GM21367 (cell line): Measurements from ENCODE around the gene TJP3.
"Not testable (repeated sequence)": the region's sequence is repeated elsewhere in the genome, so short reads cannot be mapped to it uniquely, and the experiment has no call there.

ENCODE experiments used
- ATAC-seq: cut with Tn5 transposase; IDR thresholded peaks from one replicate; pipeline ENCODE4 v1.9.1; 2021; ENCODE audit not compliant: unreplicated experiment

TJP3 gene

GRCh38 chr19:3738477-3739220 is 30.5 kb downstream of the TJP3 start:
- ATAC-seq: no peak

- no peak for ATAC-seq
These were observed 32.2 kb downstream of the TJP3 start for GRCh38 chr19:3740431-3740830.

GRCh38 chr19:3743486-3743885 is 35.3 kb downstream of the TJP3 start:
- ATAC-seq: no peak

GRCh38 chr19:3745363-3746045 is 37.3 kb downstream of the TJP3 start:
- no peak for ATAC-seq

- no peak for ATAC-seq
These were observed 38.3 kb downstream of the TJP3 start for GRCh38 chr19:3746371-3747056.

GRCh38 chr19:3748965-3749364 is 40.8 kb downstream of the TJP3 start:
- ATAC-seq: no peak

- ATAC-seq: no peak
These were observed 42.0 kb downstream of the TJP3 start for GRCh38 chr19:3750211-3750610.

- no peak for ATAC-seq
These were observed 43.1 kb downstream of the TJP3 start for GRCh38 chr19:3751236-3751635.

- ATAC-seq: no peak
These were observed 44.3 kb downstream of the TJP3 start for GRCh38 chr19:3752492-3752891.

- no peak for ATAC-seq
These were observed 45.6 kb downstream of the TJP3 start for GRCh38 chr19:3753631-3754410.

- ATAC-seq: not testable (repeated sequence)
These were observed 49.5 kb downstream of the TJP3 start for GRCh38 chr19:3757705-3758104.

- not testable (repeated sequence) for ATAC-seq
These were observed 50.1 kb downstream of the TJP3 start for GRCh38 chr19:3758297-3758696.

GRCh38 chr19:3759482-3760254 is 51.5 kb downstream of the TJP3 start:
- ATAC-seq: no peak

GRCh38 chr19:3760871-3761361 is 52.7 kb downstream of the TJP3 start:
- no peak for ATAC-seq

GRCh38 chr19:3761382-3762129 is 53.4 kb downstream of the TJP3 start, which contains the start of gene APBA3:
Gene APBA3 (minus strand): TSS chr19:3761692. CDS start chr19:3760264, 1,428 bp downstream.
- ATAC-seq: peak; percentile 36

- no peak for ATAC-seq
These were observed 53.9 kb downstream of the TJP3 start for GRCh38 chr19:3762130-3762473.

- ATAC-seq: peak; percentile 54
These were observed 54.6 kb downstream of the TJP3 start, which contains the start of gene MRPL54 for GRCh38 chr19:3762501-3763459. Gene MRPL54 (plus strand): TSS chr19:3762682. CDS start chr19:3762701, 19 bp downstream.

GRCh38 chr19:3765121-3765520 is 56.9 kb downstream of the TJP3 start:
- no peak for ATAC-seq
